Head of caudate nucleus (tissue), 42 donors: ENCODE measurements around the gene CRY1.
A peak's percentile ranks its signal among the peaks of the same experiment; 100 is the strongest.

Source experiments
- DNase-seq, 42 donors: peaks; one replicate each; pipeline versions ENCODE4 v3.0.0 to v3.0.0-alpha.2; 2020 to 2021; ENCODE audit warnings: mixed read lengths in 7 of 42
- intact Hi-C: fragments of 100-400 bp; cut with DNase I; formaldehyde crosslinking; loops from one replicate; pipeline ENCODE4 v1.15.0; 2022

The CRY1 gene

DNA sequence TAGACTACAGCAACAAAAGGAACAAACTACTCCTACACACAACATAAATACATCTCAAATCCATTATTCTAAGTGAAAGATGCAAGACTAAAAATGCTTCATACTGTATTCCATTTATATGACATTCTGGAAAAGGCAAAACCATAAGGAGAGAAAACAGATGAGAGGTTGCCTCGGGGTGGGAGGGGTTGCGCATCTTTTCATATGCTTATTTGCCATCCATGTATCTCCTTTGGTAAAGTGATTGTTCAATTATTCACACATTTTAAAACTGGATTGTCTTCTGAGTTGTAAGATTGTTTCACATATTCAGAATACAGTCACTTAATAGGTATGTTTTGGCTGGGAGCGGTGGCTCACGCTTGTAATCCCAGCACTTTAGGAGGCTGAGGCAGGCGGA is 142.8 kb downstream of the CRY1 start:
- intact Hi-C loops = no loop called here
- DNase-seq = no peak

DNA sequence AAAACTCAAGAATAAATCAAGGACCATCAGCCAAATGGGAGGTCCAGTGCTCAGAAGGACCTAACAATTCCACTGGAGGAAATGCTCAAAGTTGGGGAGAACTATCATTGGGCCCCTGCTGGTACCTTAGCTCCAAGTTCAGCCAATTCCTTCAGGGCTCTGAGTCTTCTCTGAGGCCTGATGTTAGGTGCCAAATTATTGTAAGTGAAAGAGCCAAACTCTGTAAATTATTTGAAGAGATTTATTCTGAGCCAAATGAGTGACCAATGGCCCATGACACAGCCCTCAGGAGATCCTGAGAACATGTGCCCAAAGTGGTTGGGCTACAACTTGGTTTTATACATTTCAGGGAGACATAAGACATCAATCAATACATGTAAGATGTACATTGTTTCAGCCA is 145.9 kb downstream of the CRY1 start:
- no peak for DNase-seq

DNA sequence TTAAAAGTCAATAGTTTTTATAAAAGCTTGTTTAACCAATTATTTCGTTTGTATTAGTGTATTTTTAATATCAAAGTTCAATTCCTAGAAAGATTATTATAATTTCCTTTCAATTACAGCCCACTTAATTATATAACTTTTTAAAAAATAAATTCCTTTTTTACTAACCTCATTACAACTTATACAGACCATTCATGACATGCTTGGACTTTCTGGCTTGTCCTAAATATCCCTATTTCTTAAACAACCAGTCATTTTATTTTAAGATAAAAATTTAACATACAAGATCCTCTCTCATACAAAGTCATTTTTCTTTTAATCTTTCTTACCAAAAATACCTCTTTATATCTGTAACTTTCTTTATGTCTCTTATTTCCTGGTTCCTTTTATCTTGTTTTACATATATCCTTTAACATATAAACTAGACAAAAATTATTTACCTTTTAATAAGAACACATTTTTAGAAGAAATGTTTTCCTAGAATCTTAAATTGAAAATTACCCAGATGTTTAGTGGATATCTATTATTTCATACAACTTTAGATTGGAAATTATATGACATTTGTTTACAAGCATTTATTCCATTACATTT is 148.0 kb downstream of the CRY1 start:
- no peak for DNase-seq
- intact Hi-C loops = no loop called here

More for the DNA sequence above, 145.9 kb downstream of the CRY1 start:
- intact Hi-C loops = no loop called here

DNA sequence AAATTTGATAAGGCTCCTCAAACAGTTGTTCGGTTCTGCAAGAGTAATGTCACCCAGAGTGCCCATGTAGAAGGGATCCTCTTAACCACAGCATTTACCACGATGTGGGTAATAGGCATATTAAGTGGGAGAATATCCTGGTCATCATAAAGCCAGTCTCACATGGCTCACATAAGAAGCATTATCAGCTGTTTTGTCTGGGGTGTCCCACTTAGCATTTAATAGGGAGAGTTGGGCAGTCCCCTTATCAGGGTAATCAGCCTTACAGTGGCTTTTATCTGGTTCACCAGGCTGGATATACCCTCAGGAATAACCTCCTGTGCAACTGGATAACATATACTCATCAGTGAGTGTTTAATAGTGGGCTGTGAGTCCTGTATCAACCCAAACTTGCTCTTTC is 150.6 kb downstream of the CRY1 start:
- intact Hi-C loops = no loop called here
- no peak for DNase-seq

DNA sequence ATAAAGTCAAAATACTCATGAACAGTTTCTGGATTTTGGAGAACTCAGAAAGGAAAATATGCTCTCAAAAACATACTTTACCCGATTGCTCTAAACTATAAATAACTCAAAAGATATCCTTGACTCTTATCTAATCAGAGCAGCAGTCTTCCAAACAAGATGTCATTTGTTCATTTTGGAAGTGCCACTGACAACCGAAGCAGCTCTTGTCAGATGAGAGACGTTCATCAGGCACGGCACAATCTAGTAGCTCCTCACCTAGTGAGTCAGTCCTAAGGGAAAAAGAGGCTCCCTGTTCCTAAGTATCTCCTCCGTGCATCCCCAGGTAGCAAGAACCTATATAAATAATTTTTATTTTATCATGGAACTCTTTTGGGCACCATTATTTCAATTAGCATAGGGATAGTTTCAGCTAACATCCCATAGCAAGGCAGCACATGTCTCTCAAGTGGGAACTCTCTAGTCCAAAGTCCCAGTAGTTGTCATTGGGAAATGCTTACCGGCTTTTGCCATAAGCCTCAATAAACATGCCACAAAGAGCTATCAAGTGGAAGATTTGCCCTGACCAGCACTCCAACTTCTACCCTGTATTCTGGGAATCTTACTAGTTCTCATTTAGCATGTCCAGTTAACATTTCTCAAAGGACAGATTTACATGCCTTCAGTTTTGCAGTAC is 151.7 kb downstream of the CRY1 start:
- intact Hi-C loops = no loop called here
- DNase-seq = peak in 4 of 42 donors; percentile 2 to 20 (median 10)
